Measurements from ENCODE around the gene PNPLA7. TPM values are rescaled to one million over a fixed set of nuclear protein-coding genes. Genes with fewer than 3 reads are reported as not detected.
"Not testable (repeated sequence)": the region's sequence is repeated elsewhere in the genome, so short reads cannot be mapped to it uniquely, and the experiment has no call there.

The PNPLA7 gene
- total and polyA plus RNA-seq, 11 donors = 0.78 to 10.1 (median 7.6) TPM

GRCh38 chr9:137574192-137574591 lies 24.0 kb upstream of the PNPLA7 start:
- 86 to 90% (median 90%) methylated on average over 7 to 10 of the region's 10 CpGs for WGBS, 4 donors
- H3K27ac ChIP-seq = peak overlapping the region in 3 of 12 donors; percentile 47 to 74 (median 69)
- no peaks in the 10 kb centered on the region for H3K9me3 ChIP-seq
- TF ChIP-seq CTCF (IDR thresholded peaks at IDR 0.05) = no peak
- ATAC-seq (no peak), DNase-seq (no peak)
- peaks cover 7 to 51% (median 35%) of the 10 kb centered on the region in 12 donors for H3K4me1 ChIP-seq
- no peaks in the 10 kb centered on the region for H3K27me3 ChIP-seq
- intact Hi-C loops (cut with DNase I) = no loop called here
- no peak overlapping the region for H3K4me3 ChIP-seq
- peaks cover 0 to 62% (median 42%) of the 10 kb centered on the region in 9 donors for H3K36me3 ChIP-seq

- no peak for TF ChIP-seq POLR2A (IDR thresholded peaks at IDR 0.05)
- TF ChIP-seq CTCF (IDR thresholded peaks at IDR 0.05) = no peak
- DNase-seq (no peak), ATAC-seq (no peak)
- H3K27me3 ChIP-seq = no peaks in the 10 kb centered on the region
- no peak overlapping the region for H3K27ac ChIP-seq
- no peak overlapping the region for H3K4me3 ChIP-seq
- no peaks in the 10 kb centered on the region for H3K9me3 ChIP-seq
- intact Hi-C loops (cut with DNase I) = no loop called here
- WGBS, 4 donors = 96 to 99% (median 97%) methylated on average over 3 of the region's 3 CpGs
- peaks cover 0 to 19% (median 10%) of the 10 kb centered on the region in 12 donors for H3K4me1 ChIP-seq
- H3K36me3 ChIP-seq = peaks cover 0 to 51% (median 42%) of the 10 kb centered on the region in 9 donors
These were observed 20.4 kb upstream of the PNPLA7 start for GRCh38 chr9:137570566-137570965.

GRCh38 chr9:137569609-137570203 lies 19.5 kb upstream of the PNPLA7 start:
- no peak overlapping the region for H3K27ac ChIP-seq
- TF ChIP-seq POLR2A (IDR thresholded peaks at IDR 0.05) (no peak), CTCF (IDR thresholded peaks at IDR 0.05) (no peak)

DNA sequence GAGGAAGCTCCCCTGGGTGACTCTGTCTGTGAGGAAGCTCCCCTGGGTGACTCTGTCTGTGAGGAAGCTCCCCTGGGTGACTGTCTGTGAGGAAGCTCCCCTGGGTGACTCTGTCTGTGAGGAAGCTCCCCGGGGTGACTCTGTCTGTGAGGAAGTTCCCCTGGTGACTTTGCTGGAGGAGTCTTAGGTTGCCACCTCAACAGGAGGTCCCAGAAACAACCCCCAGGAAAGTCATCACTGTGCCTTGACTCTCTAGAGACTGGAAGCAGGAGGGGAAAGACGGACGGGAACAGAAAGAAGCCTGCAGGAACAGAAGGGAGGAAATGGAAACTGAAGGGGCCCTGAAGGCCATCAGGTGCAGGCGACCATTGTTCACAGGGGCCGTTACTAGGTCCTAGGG lies 18.2 kb upstream of the PNPLA7 start:
- ATAC-seq; H3K4me3 ChIP-seq; intact Hi-C loops (cut with DNase I); H3K27me3 ChIP-seq; H3K27ac ChIP-seq; H3K4me1 ChIP-seq; H3K9me3 ChIP-seq: not testable (repeated sequence)
- peaks cover 0 to 45% (median 37%) of the 10 kb centered on the region in 9 donors for H3K36me3 ChIP-seq
- 87 to 94% (median 91%) methylated on average over 4 to 5 of the region's 5 CpGs for WGBS, 4 donors
- DNase-seq = peak in 1 of 5 donors; percentile 3

More at GRCh38 chr9:137569609-137570203, 19.5 kb upstream of the PNPLA7 start:
- no peak for ATAC-seq
- DNase-seq = no peak
- H3K4me3 ChIP-seq = no peak overlapping the region
- H3K4me1 ChIP-seq = peaks cover 0 to 10% (median 4%) of the 10 kb centered on the region in 12 donors
- H3K36me3 ChIP-seq = peaks cover 0 to 45% (median 37%) of the 10 kb centered on the region in 9 donors
- H3K9me3 ChIP-seq = no peaks in the 10 kb centered on the region
- H3K27me3 ChIP-seq = no peaks in the 10 kb centered on the region
- intact Hi-C loops (cut with DNase I) = no loop called here
- WGBS, 4 donors = 97 to 99% (median 98%) methylated on average over 5 of the region's 5 CpGs
